ENCODE measurements around the gene TPX2.

Gene TPX2

GRCh38 chr20:31836853-31837608, 97.9 kb downstream of the TPX2 start:
- no peak for DNase-seq

- DNase-seq: no peak
Measured at GRCh38 chr20:31837896-31838397, 98.9 kb downstream of the TPX2 start.

GRCh38 chr20:31838646-31839292, 99.7 kb downstream of the TPX2 start:
- DNase-seq: no peak

- DNase-seq: no peak
Measured at GRCh38 chr20:31839782-31840487, 100.8 kb downstream of the TPX2 start.

GRCh38 chr20:31840906-31841816, 102.1 kb downstream of the TPX2 start:
- no peak for DNase-seq

GRCh38 chr20:31841928-31842327, 102.8 kb downstream of the TPX2 start:
- DNase-seq: no peak

GRCh38 chr20:31842471-31843157, 103.5 kb downstream of the TPX2 start:
- no peak for DNase-seq

- no peak for DNase-seq
Measured at GRCh38 chr20:31843288-31843687, 104.2 kb downstream of the TPX2 start.

GRCh38 chr20:31843881-31844280, 104.8 kb downstream of the TPX2 start:
- DNase-seq: no peak

GRCh38 chr20:31844737-31845299, 105.7 kb downstream of the TPX2 start:
- no peak for DNase-seq

- no peak for DNase-seq
Measured at GRCh38 chr20:31845300-31845863, 106.3 kb downstream of the TPX2 start, which contains the start of gene FOXS1. FOXS1 (minus strand) TSS chr20:31845604; CDS start chr20:31845542, 62 bp downstream.

GRCh38 chr20:31846793-31847138, 107.7 kb downstream of the TPX2 start:
- no peak for DNase-seq

GRCh38 chr20:31848088-31848999, 109.3 kb downstream of the TPX2 start:
- DNase-seq: no peak

- no peak for DNase-seq
Measured at GRCh38 chr20:31849306-31849930, 110.3 kb downstream of the TPX2 start.
